Astrocyte (in vitro differentiated cells and primary cell): ENCODE measurements around the gene RAB36. TPM values are rescaled to one million over a fixed set of nuclear protein-coding genes. Genes with fewer than 3 reads are reported as not detected.

Source experiments
- DNase-seq: peaks from one replicate; pipeline ENCODE4 v3.0.0-alpha.2; 2010; ENCODE audit warnings: low read depth
- FAIRE-seq: peaks from 2 replicates; lab custom pipeline; 2011; peaks lifted over from hg19 to GRCh38; lab: Jason Lieb, UNC
- H2AFZ ChIP-seq: 2 replicates; pipeline ENCODE4 v1.6.0; 2012; ENCODE audit warnings: low read depth, low read length, inconsistent platforms
- H3K27ac ChIP-seq: 2 replicates; pipeline ENCODE4 v1.5.1; 2011; ENCODE audit warnings: low read depth, low read length, inconsistent platforms
- H3K27me3 ChIP-seq: 2 replicates; pipeline ENCODE4 v1.6.0; 2011; ENCODE audit warnings: low read length, inconsistent platforms; ENCODE audit not compliant: insufficient read depth
- H3K36me3 ChIP-seq: 2 replicates; pipeline ENCODE4 v1.5.1; 2011; ENCODE audit warnings: low read length, inconsistent platforms; ENCODE audit not compliant: insufficient read depth
- H3K4me1 ChIP-seq: 2 replicates; pipeline ENCODE4 v1.5.1; 2011; ENCODE audit warnings: low read length, inconsistent platforms; ENCODE audit not compliant: insufficient read depth
- H3K4me2 ChIP-seq: 2 replicates; pipeline ENCODE4 v1.6.0; 2012; ENCODE audit warnings: low read length, inconsistent platforms
- H3K4me3 ChIP-seq: 2 replicates; pipeline ENCODE4 v1.5.1; 2011; ENCODE audit warnings: low read depth, mild to moderate bottlenecking, low read length, inconsistent platforms; ENCODE audit not compliant: insufficient read depth
- H3K79me2 ChIP-seq: 2 replicates; pipeline ENCODE4 v1.6.0; 2012; ENCODE audit warnings: mild to moderate bottlenecking, low read length, inconsistent platforms; ENCODE audit not compliant: insufficient read depth
- H3K9ac ChIP-seq: 2 replicates; pipeline ENCODE4 v1.6.0; 2012; ENCODE audit warnings: mild to moderate bottlenecking, low read length, inconsistent platforms
- H3K9me3 ChIP-seq: 2 replicates; pipeline ENCODE4 v1.5.1; 2012; ENCODE audit warnings: low read depth, mild to moderate bottlenecking, low read length, inconsistent platforms; ENCODE audit not compliant: insufficient read depth
- H4K20me1 ChIP-seq: 2 replicates; pipeline ENCODE4 v1.6.0; 2012; ENCODE audit warnings: low read length, inconsistent platforms; ENCODE audit not compliant: insufficient read depth
- H3K27ac Mint-ChIP-seq: one replicate; pipeline ENCODE4 v1.8.0; 2021; ENCODE audit warnings: mild to moderate bottlenecking, mixed read lengths; ENCODE audit not compliant: unreplicated experiment
- H3K27me3 Mint-ChIP-seq: one replicate; pipeline ENCODE4 v1.8.0; 2021; ENCODE audit warnings: low read depth, mixed read lengths; ENCODE audit not compliant: unreplicated experiment
- H3K36me3 Mint-ChIP-seq: one replicate; pipeline ENCODE4 v1.8.0; 2021; ENCODE audit warnings: low read depth, mixed read lengths; ENCODE audit not compliant: unreplicated experiment
- H3K4me1 Mint-ChIP-seq: one replicate; pipeline ENCODE4 v1.8.0; 2021; ENCODE audit warnings: low read depth, mixed read lengths; ENCODE audit not compliant: unreplicated experiment
- H3K4me3 Mint-ChIP-seq: one replicate; pipeline ENCODE4 v1.8.0; 2021; ENCODE audit warnings: mild to moderate bottlenecking, moderate library complexity, mixed read lengths; ENCODE audit not compliant: unreplicated experiment
- H3K9me3 Mint-ChIP-seq: one replicate; pipeline ENCODE4 v1.8.0; 2021; ENCODE audit warnings: mild to moderate bottlenecking, mixed read lengths; ENCODE audit not compliant: unreplicated experiment
- CTCF ChIP-seq: IDR thresholded peaks from 2 replicates; pipeline ENCODE4 v1.5.1; 2011; ENCODE audit warnings: low read depth, mild to moderate bottlenecking, inconsistent platforms, low read length, moderate library complexity; ENCODE audit not compliant: insufficient read depth
- EZH2 ChIP-seq: IDR thresholded peaks from 2 replicates; pipeline ENCODE4 v1.6.1; 2012; ENCODE audit warnings: mild to moderate bottlenecking, low read length, inconsistent platforms; ENCODE audit not compliant: insufficient read depth
- total RNA-seq: library from RNA; stranded (reverse); gene quantifications from 2 replicates; pipeline ENCODE4 v1.2.1, GENCODE V29; 2021

The RAB36 gene
- total RNA-seq, 1 donor from 2014 or later: 5.2 TPM

DNA sequence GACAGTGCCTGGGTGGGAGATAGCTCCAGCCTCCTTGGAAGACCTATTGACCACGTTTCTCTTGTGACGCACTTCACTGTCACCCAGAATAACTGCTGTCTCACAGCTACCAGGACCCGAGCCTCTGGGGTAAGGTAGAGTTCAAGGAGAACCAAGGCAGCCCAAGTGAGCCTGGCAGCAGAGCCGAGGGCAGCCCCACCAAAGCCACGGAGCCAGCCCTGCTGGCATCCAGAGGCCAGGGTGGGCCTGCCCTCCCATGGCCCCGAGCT, 36.3 kb upstream of the RAB36 start:
- Histone ChIP-seq H3K4me2 (no peak overlapping the region), H3K79me2 (no peaks in the 10 kb centered on the region), H3K36me3 (no peaks in the 10 kb centered on the region), H3K4me1 (no peaks in the 10 kb centered on the region), H3K27me3 (no peaks in the 10 kb centered on the region), H3K9me3 (no peaks in the 10 kb centered on the region), H3K9ac (no peak overlapping the region), H2AFZ (no peak overlapping the region), H3K4me3 (no peak overlapping the region), H3K27ac (no peak overlapping the region), H4K20me1 (no peaks in the 10 kb centered on the region)
- FAIRE-seq (no peak), DNase-seq (no peak)
- no peaks in the 10 kb centered on the region for H3K9me3 Mint-ChIP-seq
- H3K36me3 Mint-ChIP-seq: peaks cover 3% of the 10 kb centered on the region
- no peak overlapping the region for H3K4me3 Mint-ChIP-seq
- H3K27ac Mint-ChIP-seq: no peak overlapping the region
- no peak for TF ChIP-seq CTCF
- TF ChIP-seq EZH2: no peak
- peaks cover 32% of the 10 kb centered on the region for H3K27me3 Mint-ChIP-seq
- H3K4me1 Mint-ChIP-seq: peaks cover 2% of the 10 kb centered on the region

GRCh38 chr22:23109441-23109978, 35.8 kb upstream of the RAB36 start:
- no peak overlapping the region for H3K4me3 Mint-ChIP-seq
- Histone ChIP-seq H3K4me3 (no peak overlapping the region), H2AFZ (no peak overlapping the region), H3K4me1 (no peaks in the 10 kb centered on the region), H3K4me2 (no peak overlapping the region), H3K9me3 (no peaks in the 10 kb centered on the region), H3K27me3 (no peaks in the 10 kb centered on the region), H3K79me2 (no peaks in the 10 kb centered on the region), H4K20me1 (no peaks in the 10 kb centered on the region), H3K27ac (no peak overlapping the region), H3K36me3 (no peaks in the 10 kb centered on the region), H3K9ac (no peak overlapping the region)
- H3K9me3 Mint-ChIP-seq: no peaks in the 10 kb centered on the region
- DNase-seq (no peak), FAIRE-seq (no peak)
- no peak for TF ChIP-seq CTCF
- no peak for TF ChIP-seq EZH2
- peaks cover 3% of the 10 kb centered on the region for H3K36me3 Mint-ChIP-seq
- peaks cover 31% of the 10 kb centered on the region for H3K27me3 Mint-ChIP-seq
- H3K27ac Mint-ChIP-seq: no peak overlapping the region
- peaks cover 2% of the 10 kb centered on the region for H3K4me1 Mint-ChIP-seq

DNA sequence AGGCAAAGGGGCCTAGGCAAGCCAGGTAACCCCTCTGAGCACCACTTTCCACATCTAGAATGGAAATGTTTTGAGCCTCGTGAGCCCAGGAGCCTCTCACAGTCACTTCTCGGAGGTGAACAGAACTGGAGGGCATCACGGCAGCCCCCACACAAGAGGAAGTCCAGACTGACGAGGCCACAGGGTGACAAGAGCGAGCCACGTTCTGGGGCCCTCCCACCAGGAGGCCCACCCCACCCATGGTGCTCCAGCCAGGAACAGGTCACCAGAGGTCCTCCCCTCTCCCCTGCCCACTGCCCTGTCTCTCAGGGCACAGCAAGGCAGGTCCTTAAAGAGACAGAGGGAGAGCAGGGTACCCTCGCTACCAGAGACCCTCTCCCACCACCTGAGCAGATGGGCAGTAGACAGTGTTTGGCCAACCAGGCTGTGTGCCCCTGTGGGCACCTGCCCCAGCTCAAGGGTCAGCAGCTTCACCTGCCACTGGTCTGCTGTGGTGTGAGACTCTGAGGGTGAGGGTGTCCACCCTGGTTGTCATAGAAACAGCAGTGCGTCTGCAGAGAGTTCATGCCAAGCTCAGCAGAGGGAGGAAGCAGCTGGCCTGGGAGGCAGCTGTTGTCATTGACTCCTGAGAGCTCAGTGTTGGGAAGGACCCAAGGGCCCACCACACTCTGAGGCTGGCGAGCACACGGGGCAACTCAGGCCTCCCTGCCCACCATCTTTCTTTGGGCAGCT, 34.9 kb upstream of the RAB36 start:
- Histone ChIP-seq H4K20me1 (no peaks in the 10 kb centered on the region), H3K9ac (no peak overlapping the region), H3K9me3 (no peaks in the 10 kb centered on the region), H3K36me3 (no peaks in the 10 kb centered on the region), H2AFZ (no peak overlapping the region), H3K79me2 (no peaks in the 10 kb centered on the region), H3K4me3 (no peak overlapping the region), H3K4me1 (no peaks in the 10 kb centered on the region), H3K27me3 (no peaks in the 10 kb centered on the region), H3K27ac (no peak overlapping the region), H3K4me2 (no peak overlapping the region)
- no peak for TF ChIP-seq EZH2
- no peak for TF ChIP-seq CTCF
- Mint-ChIP-seq H3K27me3 (peaks cover 29% of the 10 kb centered on the region), H3K4me3 (no peak overlapping the region), H3K4me1 (peaks cover 2% of the 10 kb centered on the region), H3K9me3 (no peaks in the 10 kb centered on the region), H3K27ac (no peak overlapping the region), H3K36me3 (peaks cover 3% of the 10 kb centered on the region)
- no peak for DNase-seq
- FAIRE-seq: no peak
